Activated T-helper 9 cell treated with anti-CD3 and anti-CD28 coated beads, Interleukin-2, amount 50 U/mL, for 16 hours (primary cell): ENCODE data around the gene ARRDC2.
A peak's percentile ranks its signal among the peaks of the same experiment; 100 is the strongest.

Experiments
- DNase-seq: peaks from one replicate; pipeline ENCODE4 v3.0.0-alpha.2; 2020; ENCODE audit warnings: low read depth

ARRDC2 gene

GRCh38 chr19:18058208-18059009 lies 50.4 kb downstream of the ARRDC2 start:
- DNase-seq = peak; percentile 75

GRCh38 chr19:18059297-18059696 lies 51.3 kb downstream of the ARRDC2 start:
- DNase-seq = no peak

GRCh38 chr19:18059902-18060301 lies 51.9 kb downstream of the ARRDC2 start:
- no peak for DNase-seq

GRCh38 chr19:18060472-18060871 lies 52.5 kb downstream of the ARRDC2 start:
- DNase-seq = no peak

- no peak for DNase-seq
These were observed 54.1 kb downstream of the ARRDC2 start for GRCh38 chr19:18062028-18062427.

GRCh38 chr19:18063463-18063862 lies 55.5 kb downstream of the ARRDC2 start:
- DNase-seq = no peak
